Heart left ventricle (tissue), 13 donors: ENCODE results near the gene PI4KA.
"Not testable (repeated sequence)": the region's sequence is repeated elsewhere in the genome, so short reads cannot be mapped to it uniquely, and the experiment has no call there.

ENCODE experiments used
- CTCF ChIP-seq, 12 donors: fragments of 200-600 bp; sonication (generic) in 4 of 12; IDR thresholded peaks; one replicate each; pipeline versions ENCODE4 v1.5.0 to v1.8.0; 2018 to 2022; ENCODE audit warnings: antibody characterized with exemption in 12 of 12, mild to moderate bottlenecking in 5 of 12
- POLR2A ChIP-seq, 2 donors: fragments of 450-650 bp; IDR thresholded peaks; one replicate each; pipeline ENCODE4 v1.6.1; 2017; ENCODE audit warnings: antibody characterized with exemption in 2 of 2, mild to moderate bottlenecking in 2 of 2, moderate library complexity in 2 of 2
- donor health status: ischemic (EF 13 %, LVEDD 7.1; RV severe dilation, severe dysfunction).
- donor health status: DM: no; HTN: yes; CAD: no.
- donor health status: DM: no; HTN: no; CAD: no.
- donor health status: ischemic (EF 25% LVEDD 6.9; RV normal size, moderate dysfunction).
- donor health status: ischemic (EF 25% LVEDD 5.7; RV mildly dilated, moderate dysfunction).
- donor health status: ischemic (EF 35%, LVEDD 5.7; RV mildly dilated, moderate dysfunction).
- donor health status: nonischemic (EF 11% LVEDD 7.7; RV severe dilation, severe dysfunction).
- donor health status: DM: yes; HTN: yes; CAD: no.
- donor health status: PGD.
- donor health status: ischemic (EF 29% LVEDD 5.4; RV normal size, mild dysfunction).
- donor health status: nonischemic (EF 23%, LVEDD 6.1; RV moderate dilation, normal function).

GRCh38 chr22:20675613-20676012 lies 183.0 kb downstream of the PI4KA start:
- TF ChIP-seq CTCF, POLR2A (IDR thresholded peaks at IDR 0.05): not testable (repeated sequence)
